Upper lobe of left lung (tissue), 4 donors: ENCODE data around the gene NFAT5.

Experiments
- CTCF ChIP-seq, 6 experiments: fragments of 450-650 bp in 4 of 6; fragments of 200-600 bp in 2 of 6; sonication (generic) in 2 of 6; IDR thresholded peaks; one replicate each; pipeline ENCODE4 v1.5.1; 2016 to 2019; ENCODE audit warnings: antibody characterized with exemption in 6 of 6
- EP300 ChIP-seq, 4 donors: sonication (generic); formaldehyde crosslinking; IDR thresholded peaks; one replicate each; pipeline ENCODE4 v1.5.1; 2017; ENCODE audit warnings: antibody characterized with exemption in 4 of 4, control low read depth in 2 of 4
- POLR2AphosphoS5 ChIP-seq, 2 donors: sonication (generic); formaldehyde crosslinking; IDR thresholded peaks; one replicate each; pipeline ENCODE4 v1.5.1; 2017; ENCODE audit warnings: antibody characterized with exemption in 2 of 2

GRCh38 chr16:69531988-69532387 is 33.8 kb upstream of the NFAT5 start:
- TF ChIP-seq CTCF (IDR thresholded peaks at IDR 0.05) = no peak
- TF ChIP-seq POLR2AphosphoS5 (IDR thresholded peaks at IDR 0.05) = no peak
- no peak for TF ChIP-seq EP300 (IDR thresholded peaks at IDR 0.05)
